SIG-M5 treated with dmso at 0.1 percent for 504 hours (cell line): ENCODE data around the gene MCRS1.

Source experiments
- DNase-seq: peaks from one replicate; lab custom pipeline; 2025; ENCODE audit not compliant: unreplicated experiment; lab: John Stamatoyannopoulos, UW

Gene MCRS1

GRCh38 chr12:49582850-49583249 is 14.9 kb upstream of the MCRS1 start:
- no peak for DNase-seq

DNA sequence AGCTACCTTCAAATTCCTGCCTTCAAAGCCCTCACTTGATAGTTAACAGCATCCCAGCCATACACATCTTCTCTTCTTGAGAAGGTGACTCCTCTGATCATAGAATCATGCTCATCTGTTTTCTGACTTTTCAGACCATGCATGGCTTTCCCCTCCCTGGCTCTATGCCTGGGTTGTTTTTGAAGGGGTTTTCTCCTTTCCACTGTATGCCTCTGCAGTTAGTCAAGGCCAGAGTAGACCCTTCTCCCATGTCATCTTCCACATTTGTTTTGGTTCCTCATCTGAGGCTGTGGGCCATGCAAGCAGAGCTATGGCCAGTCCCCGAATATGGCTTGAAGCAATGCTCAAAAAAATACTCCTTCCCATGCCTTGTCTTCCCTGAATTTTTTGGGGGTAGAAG is 14.3 kb upstream of the MCRS1 start:
- DNase-seq, result no peak

DNA sequence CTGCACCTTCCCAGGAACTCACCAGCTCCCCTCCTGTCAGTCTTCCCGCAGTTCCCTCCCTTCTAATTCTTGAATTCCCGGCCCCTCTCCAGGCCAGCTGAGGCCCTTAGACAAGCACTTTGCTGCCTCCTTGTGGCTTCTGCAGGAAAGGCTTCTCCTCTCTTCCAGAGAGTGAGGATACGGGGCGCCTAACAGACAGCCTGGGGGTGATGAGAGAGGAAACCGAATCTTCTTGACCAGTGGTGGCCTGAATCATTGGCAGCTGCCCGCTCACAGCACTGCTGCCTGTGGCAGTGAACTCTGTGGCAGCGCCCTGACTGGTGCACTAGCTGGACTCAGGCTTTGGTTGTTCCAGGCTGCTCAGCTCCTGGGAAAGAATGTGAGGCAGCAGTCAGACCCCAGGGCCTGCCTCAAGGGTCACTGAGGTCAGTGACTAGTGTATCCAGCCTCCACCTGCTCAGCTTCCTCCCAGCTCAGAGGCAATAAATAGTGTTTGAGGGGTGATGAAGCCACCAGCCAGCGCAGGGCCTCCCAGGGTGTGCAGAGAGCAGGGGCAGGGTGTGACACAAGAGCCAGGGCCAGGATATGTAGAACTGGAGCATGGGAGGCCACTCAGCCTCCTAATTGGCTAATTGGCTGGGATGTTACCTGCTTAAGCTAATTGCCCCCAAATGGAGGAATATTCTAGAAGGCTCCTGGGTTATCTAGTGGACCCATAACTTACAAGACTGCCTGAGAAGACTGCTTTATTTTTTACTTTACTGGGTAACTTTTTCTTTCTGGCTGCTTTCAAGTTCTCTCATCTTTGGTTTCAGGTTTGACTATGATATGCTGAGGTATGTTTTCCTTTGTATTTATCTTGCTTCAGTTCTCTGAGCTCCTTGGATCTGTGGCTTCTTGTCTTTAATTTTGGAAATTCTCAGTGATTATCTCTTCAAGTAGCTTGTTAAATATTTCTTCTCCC is 12.9 kb upstream of the MCRS1 start:
- DNase-seq, result peak; percentile 39

DNA sequence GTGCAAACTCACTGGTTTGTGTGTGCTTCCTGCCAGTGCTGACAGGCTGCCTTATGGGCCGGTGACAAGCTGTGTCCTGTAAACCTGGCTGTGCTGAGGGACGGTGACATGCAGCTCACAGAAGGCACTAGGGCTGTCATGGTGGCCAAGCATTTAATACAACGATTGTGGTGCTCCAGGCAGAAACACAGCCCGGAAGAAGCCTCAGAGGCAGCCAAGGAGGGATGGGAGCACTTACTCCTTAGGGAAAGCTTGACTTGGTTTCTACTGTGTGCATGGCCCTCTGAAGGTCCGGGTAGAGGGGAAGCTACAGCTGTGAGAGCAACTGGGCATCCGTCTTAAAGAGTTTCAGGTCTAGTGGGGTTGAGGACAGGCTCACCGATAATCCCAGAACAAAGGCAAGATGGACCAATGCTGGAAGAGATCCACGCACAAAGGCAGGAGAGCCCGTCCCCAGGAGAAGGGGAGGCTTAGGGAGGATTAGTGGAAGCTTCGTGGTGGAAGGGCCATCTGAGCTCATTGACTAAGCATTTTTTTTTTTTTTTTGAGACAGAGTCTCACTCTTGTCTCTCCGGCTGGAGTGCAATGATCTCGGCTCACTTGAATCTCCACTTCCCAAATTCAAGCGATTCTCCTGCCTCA is 10.7 kb upstream of the MCRS1 start:
- DNase-seq, result no peak

DNA sequence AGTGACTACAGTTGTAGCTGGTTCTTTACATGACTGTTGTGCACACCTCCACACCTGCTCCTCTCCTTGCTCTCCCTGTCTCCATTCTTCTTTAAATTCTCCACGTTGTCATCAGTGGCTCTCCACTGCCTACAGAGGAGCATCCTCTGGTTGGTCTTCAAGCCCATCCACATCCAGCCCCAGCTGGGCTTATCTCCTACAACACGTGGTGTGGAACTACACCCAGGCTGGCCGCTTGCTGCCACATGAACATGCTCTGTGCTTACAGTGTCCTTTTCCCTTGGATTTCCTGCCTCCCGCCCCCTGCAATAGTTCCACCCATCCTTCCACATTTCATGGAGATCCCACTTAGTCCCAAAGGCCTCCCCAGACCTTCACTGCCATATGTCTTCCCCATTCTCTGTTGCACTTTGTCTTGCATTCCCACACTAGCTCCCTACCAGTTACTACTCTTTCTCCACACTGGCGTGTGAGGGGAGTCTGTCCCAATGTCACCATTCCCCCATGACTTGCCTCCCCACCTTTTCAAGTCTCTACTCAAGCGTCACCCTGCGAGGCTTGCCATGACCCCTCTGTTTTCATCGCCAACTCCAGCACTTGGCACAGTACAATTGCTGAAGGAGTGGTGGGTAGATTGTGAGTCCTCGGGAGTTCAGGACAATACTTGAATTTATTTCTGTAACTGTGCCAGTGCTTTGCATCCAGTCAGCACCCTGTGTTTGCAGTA is 9.8 kb upstream of the MCRS1 start:
- no peak for DNase-seq

- peak; percentile 56 for DNase-seq
Measured at GRCh38 chr12:49568442-49569162, 660 bp upstream of the MCRS1 start.

GRCh38 chr12:49567302-49567610 is 686 bp downstream of the MCRS1 start:
- no peak for DNase-seq

GRCh38 chr12:49566361-49566760 is 1.6 kb downstream of the MCRS1 start:
- DNase-seq, result no peak

GRCh38 chr12:49565406-49566265 is 2.3 kb downstream of the MCRS1 start:
- no peak for DNase-seq

GRCh38 chr12:49564686-49565405 is 3.1 kb downstream of the MCRS1 start:
- no peak for DNase-seq

GRCh38 chr12:49563951-49564685 is 3.8 kb downstream of the MCRS1 start:
- DNase-seq, result no peak

DNA sequence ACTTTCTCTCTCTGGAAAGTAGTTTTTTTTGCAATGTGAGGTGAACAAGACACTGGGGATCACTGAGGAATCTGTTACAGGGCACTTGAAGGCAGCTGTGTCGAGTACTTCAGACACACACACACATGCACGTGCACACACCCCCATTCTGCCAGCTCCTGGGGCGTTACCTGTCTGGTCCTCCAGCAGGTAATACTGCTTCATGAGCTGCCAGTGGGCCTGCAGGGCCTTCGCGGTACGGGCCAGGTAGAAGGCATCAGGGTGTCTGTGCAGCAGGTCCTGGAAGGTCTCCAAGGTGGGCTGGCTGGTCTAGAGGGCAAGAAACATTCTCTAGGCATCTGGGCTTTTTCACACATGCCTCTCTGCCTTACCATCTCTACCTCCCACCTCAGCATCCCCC is 5.1 kb downstream of the MCRS1 start:
- no peak for DNase-seq

DNA sequence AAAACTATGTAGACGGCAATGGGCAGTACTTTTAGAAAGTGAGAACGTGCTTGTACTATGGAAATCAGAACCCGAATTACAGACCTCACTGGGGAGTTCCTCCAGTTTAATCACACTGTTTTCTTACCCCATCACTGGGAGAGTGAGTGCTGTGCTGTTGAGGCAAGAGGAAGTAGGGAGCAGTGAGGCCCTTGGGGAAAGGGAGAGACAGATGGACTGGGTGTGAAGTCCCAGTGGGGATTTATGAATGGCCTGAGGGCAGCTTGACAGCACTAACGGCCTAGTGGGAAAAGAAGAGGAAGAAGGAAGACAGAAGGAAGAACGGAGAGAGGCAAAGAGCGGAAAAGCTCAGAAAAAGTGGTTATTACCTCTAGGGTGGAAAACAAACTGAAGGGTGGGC is 5.7 kb downstream of the MCRS1 start:
- DNase-seq, result no peak

DNA sequence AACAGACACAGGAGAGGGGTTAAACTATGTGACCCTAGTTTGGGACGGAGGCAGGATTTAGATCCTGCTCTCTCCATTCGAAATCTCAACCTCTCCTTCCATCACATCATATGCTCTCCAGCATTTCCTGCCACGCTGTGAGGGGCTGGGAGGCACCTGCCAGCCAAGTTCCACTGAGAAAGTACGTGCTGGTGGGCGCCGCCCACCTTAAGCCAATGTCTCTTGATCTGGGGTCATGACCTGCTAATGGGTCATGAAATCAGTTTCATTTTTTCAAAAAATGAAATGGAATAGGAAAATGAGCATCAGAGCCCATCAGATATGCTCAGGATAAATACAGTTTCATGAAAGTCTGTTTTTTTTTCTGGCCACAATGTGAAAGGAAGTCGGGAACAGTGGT is 7.2 kb downstream of the MCRS1 start:
- DNase-seq, result no peak

DNA sequence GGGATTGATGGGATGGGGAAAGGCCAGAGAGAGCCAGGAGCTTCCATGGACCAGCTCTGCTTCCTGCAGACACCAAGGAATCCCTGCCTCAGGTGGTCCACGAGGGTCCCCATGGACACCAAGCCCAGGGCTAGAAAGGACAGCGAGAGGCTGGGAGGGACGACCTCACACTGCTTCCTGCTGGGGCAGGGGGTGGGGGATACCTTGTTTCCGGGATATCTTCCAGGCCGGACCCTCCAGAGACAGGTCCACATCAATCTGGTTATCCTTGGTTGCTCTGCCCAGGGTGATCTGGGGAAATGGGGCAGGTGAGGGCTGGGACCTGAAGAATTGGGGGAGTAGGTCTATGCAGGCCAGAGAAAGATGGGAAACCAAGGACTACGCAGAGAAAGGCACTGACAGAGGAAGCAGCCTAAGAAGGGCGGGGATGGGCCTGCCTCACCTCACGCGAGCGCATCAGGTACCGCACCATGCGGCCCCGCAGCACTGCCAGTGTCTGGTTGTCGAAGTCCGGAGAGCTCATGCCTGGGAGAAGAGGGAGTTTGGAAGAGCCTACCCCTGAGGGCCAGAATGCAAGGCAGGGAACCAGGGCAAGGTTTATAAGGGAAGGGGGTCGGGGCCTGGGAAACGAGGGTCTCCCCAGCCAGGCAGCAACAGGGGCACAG is 8.8 kb downstream of the MCRS1 start:
- no peak for DNase-seq

DNA sequence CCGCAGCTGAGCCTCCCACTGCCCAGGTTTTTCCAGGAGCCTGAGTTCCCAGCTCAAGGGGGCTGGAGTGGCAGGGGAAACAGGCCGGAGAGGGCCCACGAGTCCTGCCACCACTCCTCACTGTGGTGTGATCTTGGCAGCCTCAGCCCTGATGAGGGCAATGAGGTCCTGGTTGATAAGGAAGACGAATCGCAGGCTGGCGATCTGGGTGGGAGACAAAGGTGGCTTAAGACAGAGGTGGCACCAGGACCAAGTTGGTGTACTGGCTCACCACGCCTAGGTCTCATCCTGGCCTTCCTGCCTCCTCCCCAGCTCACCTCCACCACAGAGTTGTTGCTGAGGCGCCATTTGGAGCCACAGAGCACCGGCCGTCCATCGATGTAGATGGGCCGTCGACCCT is 9.4 kb downstream of the MCRS1 start:
- no peak for DNase-seq

DNA sequence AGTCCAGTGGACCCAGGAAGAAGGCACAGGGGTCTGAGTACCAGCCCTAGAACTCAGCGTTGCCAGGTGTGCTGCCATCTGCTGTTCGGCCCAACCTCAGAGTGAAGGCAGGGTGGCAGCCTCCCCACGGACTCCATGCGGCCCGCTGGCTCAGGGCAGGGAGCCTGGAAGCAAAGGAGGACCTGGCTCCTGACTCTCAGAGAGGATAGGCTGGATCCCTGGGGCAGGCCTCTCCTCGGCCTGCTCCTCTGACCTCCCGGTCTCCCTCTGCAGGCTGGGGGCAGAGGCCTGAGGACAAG is 10.1 kb downstream of the MCRS1 start:
- no peak for DNase-seq

DNA sequence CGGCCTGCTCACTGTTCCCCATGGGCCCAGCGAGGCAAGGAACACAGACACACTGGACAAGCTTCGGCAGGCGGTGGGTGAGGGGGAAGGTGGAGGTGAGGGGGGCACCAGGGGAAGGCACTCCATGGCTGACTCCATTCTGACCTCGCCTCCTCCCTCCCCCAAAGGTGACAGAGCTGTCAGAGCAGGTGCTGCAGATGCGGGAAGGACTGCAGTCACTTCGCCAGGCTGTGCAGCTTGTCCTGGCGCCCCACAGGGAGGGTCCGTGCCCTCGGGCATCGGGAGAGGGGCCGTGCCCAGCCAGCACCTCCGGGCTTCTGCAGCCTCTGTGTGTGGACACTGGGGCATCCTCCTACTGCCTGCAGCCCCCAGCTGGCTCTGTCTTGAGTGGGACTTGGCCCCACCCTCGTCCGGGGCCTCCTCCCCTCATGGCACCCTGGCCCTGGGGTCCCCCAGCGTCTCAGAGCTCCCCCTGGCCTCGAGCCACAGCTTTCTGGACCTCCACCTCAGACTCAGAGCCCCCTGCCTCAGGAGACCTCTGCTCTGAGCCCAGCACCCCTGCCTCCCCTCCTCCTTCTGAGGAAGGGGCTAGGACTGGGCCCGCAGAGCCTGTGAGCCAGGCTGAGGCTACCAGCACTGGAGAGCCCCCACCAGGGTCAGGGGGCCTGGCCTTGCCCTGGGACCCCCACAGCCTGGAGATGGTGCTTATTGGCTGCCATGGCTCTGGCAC is 10.6 kb downstream of the MCRS1 start:
- no peak for DNase-seq
